HepG2 (cell line): ENCODE measurements around the gene YIPF3. TPM values are rescaled to one million over a fixed set of nuclear protein-coding genes. Genes with fewer than 3 reads are reported as not detected.

Experiments used
- FOXA1 ChIP-seq, 2 experiments: fragments of 450-650 bp in 1 of 2; sonication (generic) in 1 of 2; formaldehyde crosslinking in 1 of 2; IDR thresholded peaks; 2 replicates each; pipeline versions ENCODE4 v1.4.0 to v1.6.1; 2016 to 2020; ENCODE audit warnings: missing genetic modification reagents in 1 of 2
- HNF4A ChIP-seq: sonication (generic); formaldehyde crosslinking; IDR thresholded peaks from 2 replicates; pipeline ENCODE4 v1.4.0; 2020; ENCODE audit warnings: missing genetic modification reagents
- KDM6A ChIP-seq: IDR thresholded peaks from 2 replicates; pipeline ENCODE4 v1.6.1; 2016; ENCODE audit warnings: low read depth
- SIX1 ChIP-seq: sonication (generic); formaldehyde crosslinking; IDR thresholded peaks from 2 replicates; pipeline ENCODE4 v1.4.0; 2020; ENCODE audit warnings: missing genetic modification reagents, borderline replicate concordance
- SRSF9 ChIP-seq: fragments of 200-400 bp; formaldehyde crosslinking; IDR thresholded peaks from 2 replicates; pipeline ENCODE4 v1.6.1; 2018; ENCODE audit warnings: borderline replicate concordance, mild to moderate bottlenecking, low read depth, low read length; ENCODE audit not compliant: insufficient read depth, poor library complexity, severe bottlenecking
- ZNF652 ChIP-seq: IDR thresholded peaks from 2 replicates; pipeline ENCODE4 v1.6.1; 2016; ENCODE audit warnings: low read depth, borderline replicate concordance
- polyA plus RNA-seq, 8 experiments: library from polyadenylated mRNA; depleted of rRNA in 3 of 8; stranded (reverse) in 7 of 8; unstranded in 1 of 8; fragments of >200 nt; fragmentation: Illumina TruSeq in 4 of 8; extraction: Trizol in 4 of 8; gene quantifications; 2 replicates each; pipeline versions ENCODE4 v1.2.1 to v1.2.3, GENCODE V29; 2011 to 2016; ENCODE audit warnings: low read depth in 4 of 8, missing spikeins in 1 of 8, mixed read lengths in 1 of 8; ENCODE audit not compliant: insufficient read depth in 1 of 8
- total RNA-seq, 5 experiments: library from RNA; depleted of rRNA; stranded (reverse); fragments of >200 nt; fragmentation: Illumina TruSeq; extraction: Trizol; gene quantifications; 2 replicates each; pipeline ENCODE4 v1.2.3, GENCODE V29; 2016; ENCODE audit warnings: low read depth in 1 of 5
- TF ChIP-seq, protein P1 (sequence below): sonication (generic); formaldehyde crosslinking; IDR thresholded peaks from 2 replicates; pipeline ENCODE4 v1.4.0; 2020; ENCODE audit warnings: missing genetic modification reagents
- TF ChIP-seq, protein P2 (sequence below): sonication (generic); formaldehyde crosslinking; IDR thresholded peaks from 2 replicates; pipeline ENCODE4 v1.4.0; 2020; ENCODE audit warnings: missing genetic modification reagents

YIPF3 gene
- total and polyA plus RNA-seq, 2 of the 13 experiments (the other 11 are each of a cell fraction or from before 2014, with no cell fraction given) = 107 to 206 TPM

DNA sequence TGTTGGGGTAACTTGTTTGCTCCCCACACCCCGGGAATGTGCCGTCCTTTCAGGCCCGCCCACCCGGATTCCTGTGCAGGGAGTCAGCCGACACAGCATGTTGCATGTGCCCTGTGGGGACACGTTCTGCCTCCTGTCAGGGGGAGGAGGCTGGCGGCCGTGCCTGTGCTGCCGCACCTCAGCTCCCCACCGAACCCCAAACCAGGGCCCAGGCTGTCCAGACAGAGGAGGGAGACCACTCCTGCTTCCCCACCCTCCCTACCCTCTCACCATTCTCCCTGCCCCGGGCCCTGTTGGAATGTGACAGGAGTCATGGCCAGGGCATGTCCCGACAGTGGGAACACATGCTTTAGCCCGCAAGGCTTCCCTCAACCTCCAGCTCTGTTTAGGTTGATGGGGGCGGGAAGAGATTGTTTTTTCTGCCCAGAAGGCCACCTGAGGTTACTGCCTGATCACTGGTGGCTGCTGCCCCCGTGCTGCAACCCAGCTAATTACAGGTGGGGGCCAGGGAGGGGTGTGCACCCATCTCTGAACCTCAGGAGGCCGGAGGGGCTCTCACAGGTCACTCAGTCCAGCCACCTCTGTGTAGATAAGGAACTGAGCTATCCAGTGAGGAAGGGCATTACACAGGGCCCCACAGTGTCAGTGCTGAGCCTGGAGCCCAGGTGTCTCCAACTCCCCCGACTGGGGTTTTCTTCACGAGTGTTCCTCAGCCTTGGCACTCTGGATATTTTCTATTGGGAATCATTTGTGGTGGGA is 20.2 kb downstream of the YIPF3 start (continued):
- TF ChIP-seq ZNF652 (no peak; the same call in 1 of the 2 replicates), KDM6A (CRISPR knock-in tag) (peak; percentile 42; the same call in 1 of the 2 replicates), HNF4A (peak; percentile 45; the same call in 1 of the 2 replicates), SRSF9 (no peak), SIX1 (0 out of 2 replicates have a peak, but pooled peaks have one; percentile 20), FOXA1 (IDR thresholded peaks at IDR 0.05) (no peak), FOXA1 (CRISPR knock-in tag; IDR thresholded peaks at IDR 0.05) (no peak)
- TF ChIP-seq, protein P1, sequence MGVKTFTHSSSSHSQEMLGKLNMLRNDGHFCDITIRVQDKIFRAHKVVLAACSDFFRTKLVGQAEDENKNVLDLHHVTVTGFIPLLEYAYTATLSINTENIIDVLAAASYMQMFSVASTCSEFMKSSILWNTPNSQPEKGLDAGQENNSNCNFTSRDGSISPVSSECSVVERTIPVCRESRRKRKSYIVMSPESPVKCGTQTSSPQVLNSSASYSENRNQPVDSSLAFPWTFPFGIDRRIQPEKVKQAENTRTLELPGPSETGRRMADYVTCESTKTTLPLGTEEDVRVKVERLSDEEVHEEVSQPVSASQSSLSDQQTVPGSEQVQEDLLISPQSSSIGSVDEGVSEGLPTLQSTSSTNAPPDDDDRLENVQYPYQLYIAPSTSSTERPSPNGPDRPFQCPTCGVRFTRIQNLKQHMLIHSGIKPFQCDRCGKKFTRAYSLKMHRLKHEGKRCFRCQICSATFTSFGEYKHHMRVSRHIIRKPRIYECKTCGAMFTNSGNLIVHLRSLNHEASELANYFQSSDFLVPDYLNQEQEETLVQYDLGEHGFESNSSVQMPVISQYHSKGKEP (CRISPR knock-in tag) = no peak
- TF ChIP-seq, protein P2, sequence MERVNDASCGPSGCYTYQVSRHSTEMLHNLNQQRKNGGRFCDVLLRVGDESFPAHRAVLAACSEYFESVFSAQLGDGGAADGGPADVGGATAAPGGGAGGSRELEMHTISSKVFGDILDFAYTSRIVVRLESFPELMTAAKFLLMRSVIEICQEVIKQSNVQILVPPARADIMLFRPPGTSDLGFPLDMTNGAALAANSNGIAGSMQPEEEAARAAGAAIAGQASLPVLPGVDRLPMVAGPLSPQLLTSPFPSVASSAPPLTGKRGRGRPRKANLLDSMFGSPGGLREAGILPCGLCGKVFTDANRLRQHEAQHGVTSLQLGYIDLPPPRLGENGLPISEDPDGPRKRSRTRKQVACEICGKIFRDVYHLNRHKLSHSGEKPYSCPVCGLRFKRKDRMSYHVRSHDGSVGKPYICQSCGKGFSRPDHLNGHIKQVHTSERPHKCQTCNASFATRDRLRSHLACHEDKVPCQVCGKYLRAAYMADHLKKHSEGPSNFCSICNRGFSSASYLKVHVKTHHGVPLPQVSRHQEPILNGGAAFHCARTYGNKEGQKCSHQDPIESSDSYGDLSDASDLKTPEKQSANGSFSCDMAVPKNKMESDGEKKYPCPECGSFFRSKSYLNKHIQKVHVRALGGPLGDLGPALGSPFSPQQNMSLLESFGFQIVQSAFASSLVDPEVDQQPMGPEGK (CRISPR knock-in tag) = peak; percentile 99
